Stimulated activated CD8-positive, alpha-beta memory T cell treated with anti-CD3 and anti-CD28 coated beads, Interleukin-15, amount 100 ng/mL, for 4 hours (primary cell): Measurements from ENCODE around the gene TMEM258.
A peak's percentile ranks its signal among the peaks of the same experiment; 100 is the strongest.

Experiments
- DNase-seq, 2 donors: peaks; one replicate each; pipeline ENCODE4 v3.0.0-alpha.2; 2020; ENCODE audit warnings: low read depth in 2 of 2

TMEM258 gene

GRCh38 chr11:61820174-61820573, 27.8 kb upstream of the TMEM258 start:
- no peak for DNase-seq

GRCh38 chr11:61817471-61818202, 25.2 kb upstream of the TMEM258 start:
- DNase-seq: no peak

GRCh38 chr11:61816736-61817455, 24.5 kb upstream of the TMEM258 start, which contains the start of gene FADS1:
Gene FADS1, minus strand, starts transcription at chr11:61817003. Its CDS starts 74 bp downstream, at chr11:61816929.
- peak; percentile 50 to 52 for DNase-seq

GRCh38 chr11:61815790-61816735, 23.7 kb upstream of the TMEM258 start:
- DNase-seq: peak; percentile 27 to 42

- DNase-seq: no peak
These were observed 22.8 kb upstream of the TMEM258 start for GRCh38 chr11:61814958-61815789.

- no peak for DNase-seq
These were observed 22.0 kb upstream of the TMEM258 start for GRCh38 chr11:61814247-61814957.

GRCh38 chr11:61812736-61813411, 20.5 kb upstream of the TMEM258 start:
- DNase-seq: no peak

GRCh38 chr11:61811831-61812230, 19.4 kb upstream of the TMEM258 start:
- DNase-seq: no peak

- DNase-seq: no peak
These were observed 18.3 kb upstream of the TMEM258 start for GRCh38 chr11:61810671-61811175.

GRCh38 chr11:61806785-61807184, 14.4 kb upstream of the TMEM258 start:
- DNase-seq: no peak

- no peak for DNase-seq
These were observed 12.7 kb upstream of the TMEM258 start for GRCh38 chr11:61805146-61805545.

GRCh38 chr11:61803889-61804647, 11.7 kb upstream of the TMEM258 start:
- no peak for DNase-seq

GRCh38 chr11:61802605-61803004, 10.2 kb upstream of the TMEM258 start:
- DNase-seq: no peak

GRCh38 chr11:61800331-61801281, 8.2 kb upstream of the TMEM258 start:
- no peak for DNase-seq

GRCh38 chr11:61799665-61800284, 7.4 kb upstream of the TMEM258 start:
- no peak for DNase-seq

- DNase-seq: peak in 1 of 2 donors; percentile 46
These were observed 5.0 kb upstream of the TMEM258 start for GRCh38 chr11:61797263-61797944.
